ENCODE data around the gene RIPOR1.

The RIPOR1 gene

DNA sequence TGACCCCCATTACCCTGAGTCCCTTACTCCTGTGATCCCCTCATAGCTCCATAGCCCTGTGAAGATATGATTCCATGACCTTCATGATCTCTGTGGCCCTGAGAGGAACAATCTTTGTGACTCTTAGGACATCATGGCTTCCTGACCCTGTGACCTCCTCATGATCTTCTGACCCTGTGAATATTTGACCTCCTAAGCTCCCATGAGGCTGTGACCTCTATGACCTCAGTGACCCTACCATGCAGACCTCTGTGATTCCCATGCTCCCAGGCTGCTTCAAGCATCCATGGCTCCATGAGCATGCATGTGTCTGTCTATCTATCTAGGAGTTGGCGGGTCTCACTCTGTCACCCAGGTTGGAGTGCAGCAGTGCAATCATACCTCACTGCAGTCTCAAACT lies 12.1 kb downstream of the RIPOR1 start:
- no peak for TF ChIP-seq CTCF (IDR thresholded peaks at IDR 0.05; ENCODE audit: low read depth, low read length, missing control alignments)
- H3K4me3 ChIP-seq (replicated peaks; ENCODE audit: low read depth, low read length): no peak overlapping the region
- no peak for DNase-seq (ENCODE audit: extremely low read depth, low read depth)

DNA sequence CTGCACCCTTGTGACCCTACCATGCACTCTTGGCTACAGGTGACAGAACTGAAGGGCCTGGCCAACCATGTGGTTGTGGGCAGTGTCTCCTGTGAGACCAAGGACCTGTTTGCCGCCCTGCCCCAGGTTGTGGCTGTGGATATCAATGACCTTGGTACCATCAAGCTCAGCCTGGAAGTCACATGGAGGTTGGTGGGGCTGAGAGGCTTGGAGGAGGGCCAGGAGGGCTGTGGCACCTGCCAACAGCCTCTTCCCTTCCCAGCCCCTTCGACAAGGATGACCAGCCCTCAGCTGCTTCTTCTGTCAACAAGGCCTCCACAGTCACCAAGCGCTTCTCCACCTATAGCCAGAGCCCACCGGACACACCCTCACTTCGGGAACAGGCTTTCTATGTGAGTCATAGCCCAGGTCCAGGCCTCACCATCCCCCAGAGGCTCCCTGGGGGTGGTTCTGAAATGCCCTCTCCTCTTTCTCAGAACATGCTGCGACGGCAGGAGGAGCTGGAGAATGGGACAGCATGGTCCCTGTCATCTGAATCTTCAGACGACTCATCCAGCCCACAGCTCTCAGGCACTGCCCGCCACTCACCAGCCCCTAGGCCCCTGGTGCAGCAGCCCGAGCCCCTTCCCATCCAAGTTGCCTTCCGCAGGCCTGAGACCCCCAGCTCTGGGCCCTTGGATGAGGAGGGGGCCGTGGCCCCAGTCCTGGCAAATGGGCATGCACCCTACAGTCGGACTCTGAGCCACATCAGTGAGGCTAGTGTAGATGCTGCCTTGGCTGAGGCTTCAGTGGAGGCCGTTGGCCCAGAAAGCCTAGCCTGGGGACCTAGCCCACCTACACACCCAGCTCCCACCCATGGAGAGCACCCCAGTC lies 13.0 kb downstream of the RIPOR1 start:
- no peak overlapping the region for H3K4me3 ChIP-seq (replicated peaks; ENCODE audit: low read depth, low read length)
- TF ChIP-seq CTCF (IDR thresholded peaks at IDR 0.05; ENCODE audit: low read depth, low read length, missing control alignments): no peak
- no peak for DNase-seq (ENCODE audit: extremely low read depth, low read depth)

DNA sequence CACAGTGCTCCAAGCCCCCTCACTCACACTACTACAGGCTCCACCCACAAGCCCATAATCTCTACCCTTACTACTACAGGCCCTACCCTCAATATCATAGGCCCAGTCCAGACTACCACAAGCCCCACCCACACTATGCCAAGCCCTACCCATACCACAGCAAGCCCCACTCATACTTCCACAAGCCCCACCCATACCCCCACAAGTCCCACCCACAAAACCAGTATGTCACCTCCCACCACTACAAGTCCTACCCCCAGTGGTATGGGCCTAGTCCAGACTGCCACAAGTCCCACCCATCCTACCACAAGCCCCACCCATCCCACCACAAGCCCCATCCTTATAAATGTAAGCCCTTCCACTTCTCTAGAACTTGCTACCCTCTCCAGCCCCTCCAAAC lies 13.8 kb downstream of the RIPOR1 start:
- no peak for DNase-seq (ENCODE audit: extremely low read depth, low read depth)
- TF ChIP-seq CTCF (IDR thresholded peaks at IDR 0.05; ENCODE audit: low read depth, low read length, missing control alignments): no peak
- H3K4me3 ChIP-seq (replicated peaks; ENCODE audit: low read depth, low read length): no peak overlapping the region

GRCh38 chr16:67543036-67543435 lies 14.4 kb downstream of the RIPOR1 start:
- no peak for TF ChIP-seq CTCF (IDR thresholded peaks at IDR 0.05; ENCODE audit: low read depth, low read length, missing control alignments)
- DNase-seq (ENCODE audit: extremely low read depth, low read depth): no peak
- H3K4me3 ChIP-seq (replicated peaks; ENCODE audit: low read depth, low read length): no peak overlapping the region

DNA sequence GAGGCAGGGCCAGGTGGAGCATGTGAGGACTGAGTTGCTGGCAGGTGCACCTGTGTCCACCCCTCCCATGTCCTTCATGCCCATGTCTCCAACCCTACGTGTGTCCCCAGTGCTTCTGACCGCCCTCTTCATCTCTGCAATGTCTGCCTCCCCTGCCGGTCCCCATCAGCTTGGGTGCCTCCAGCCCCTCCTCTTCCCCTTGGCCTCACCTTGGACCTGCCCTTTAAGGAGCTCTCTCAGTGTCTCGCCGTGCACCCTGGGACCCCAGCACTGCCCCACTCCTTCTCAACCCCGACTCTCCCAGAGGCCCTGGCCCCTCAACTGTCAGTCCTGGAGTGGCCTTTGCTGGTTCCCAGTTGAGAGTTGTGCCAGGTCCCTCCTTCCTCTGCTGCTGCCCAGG lies 15.0 kb downstream of the RIPOR1 start:
- no peak for TF ChIP-seq CTCF (IDR thresholded peaks at IDR 0.05; ENCODE audit: low read depth, low read length, missing control alignments)
- no peak overlapping the region for H3K4me3 ChIP-seq (replicated peaks; ENCODE audit: low read depth, low read length)
- no peak for DNase-seq (ENCODE audit: extremely low read depth, low read depth)

DNA sequence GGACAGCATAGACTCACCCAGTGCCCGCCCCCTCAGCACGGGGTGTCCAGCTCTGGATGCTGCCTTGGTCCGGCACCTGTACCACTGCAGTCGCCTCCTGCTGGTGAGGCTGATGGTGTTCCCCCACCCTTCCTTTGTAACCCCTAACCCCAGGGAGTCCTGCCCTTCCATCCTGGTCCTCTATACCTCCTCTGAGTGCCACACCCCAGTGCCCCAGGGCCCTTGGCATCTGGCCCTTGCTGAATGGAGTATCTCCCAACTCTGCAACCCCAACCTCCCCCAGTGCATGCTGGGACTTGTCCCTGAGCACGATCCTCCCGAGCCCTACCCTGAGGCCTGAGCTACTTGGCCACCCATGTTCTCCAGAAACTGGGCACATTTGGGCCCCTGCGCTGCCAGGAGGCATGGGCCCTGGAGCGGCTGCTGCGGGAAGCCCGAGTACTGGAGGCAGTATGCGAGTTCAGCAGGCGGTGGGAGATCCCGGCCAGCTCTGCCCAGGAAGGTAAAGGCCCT lies 15.8 kb downstream of the RIPOR1 start:
- H3K4me3 ChIP-seq (replicated peaks; ENCODE audit: low read depth, low read length): no peak overlapping the region
- no peak for DNase-seq (ENCODE audit: extremely low read depth, low read depth)
- TF ChIP-seq CTCF (IDR thresholded peaks at IDR 0.05; ENCODE audit: low read depth, low read length, missing control alignments): no peak

All from HFF-Myc (cell line).